ENCODE data around the gene BDH1. TPM values are rescaled to one million over a fixed set of nuclear protein-coding genes. Genes with fewer than 3 reads are reported as not detected.

The BDH1 gene
- total RNA-seq, 1 donor from 2014 or later, result not detected

DNA sequence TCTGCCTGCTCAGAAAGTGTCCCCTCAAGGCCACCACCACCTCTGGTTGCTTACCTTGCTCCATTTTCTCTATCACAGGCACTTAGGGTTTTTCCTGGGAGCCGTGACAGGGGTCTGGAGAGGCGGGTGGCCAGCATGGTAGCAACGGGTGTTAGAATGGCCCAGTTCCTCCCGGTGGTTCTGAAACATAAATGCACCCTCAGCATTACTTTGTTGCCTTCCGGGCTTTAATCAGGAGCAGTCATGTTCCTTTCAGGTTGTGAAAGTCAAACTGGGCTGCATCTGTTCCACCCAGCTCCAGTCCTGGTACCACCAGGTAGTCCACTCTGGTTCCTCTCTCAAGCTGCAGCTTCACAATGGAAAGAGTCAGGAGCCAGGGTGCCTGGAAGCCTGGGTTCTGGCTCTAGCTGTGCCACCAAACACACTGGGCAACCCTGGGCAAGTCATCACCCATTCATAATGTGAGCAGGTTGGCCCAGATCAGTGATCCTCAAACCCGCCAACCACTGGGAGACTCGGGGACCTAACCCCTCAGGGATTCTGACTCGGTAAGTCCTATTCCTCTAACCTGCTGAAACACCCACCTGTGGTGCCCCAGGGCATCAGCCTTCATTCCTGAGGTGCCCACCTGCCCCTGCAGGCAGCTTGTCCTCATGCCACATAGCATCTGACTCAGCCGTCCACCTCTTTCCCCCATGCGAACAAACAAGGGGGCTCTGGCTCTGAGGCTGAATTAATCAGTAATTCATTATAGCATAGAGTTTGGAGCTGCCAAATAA lies 9.3 kb downstream of the BDH1 start:
- no peak for DNase-seq (ENCODE audit: low spot score in 2 of 2)
- TF ChIP-seq, protein P1, sequence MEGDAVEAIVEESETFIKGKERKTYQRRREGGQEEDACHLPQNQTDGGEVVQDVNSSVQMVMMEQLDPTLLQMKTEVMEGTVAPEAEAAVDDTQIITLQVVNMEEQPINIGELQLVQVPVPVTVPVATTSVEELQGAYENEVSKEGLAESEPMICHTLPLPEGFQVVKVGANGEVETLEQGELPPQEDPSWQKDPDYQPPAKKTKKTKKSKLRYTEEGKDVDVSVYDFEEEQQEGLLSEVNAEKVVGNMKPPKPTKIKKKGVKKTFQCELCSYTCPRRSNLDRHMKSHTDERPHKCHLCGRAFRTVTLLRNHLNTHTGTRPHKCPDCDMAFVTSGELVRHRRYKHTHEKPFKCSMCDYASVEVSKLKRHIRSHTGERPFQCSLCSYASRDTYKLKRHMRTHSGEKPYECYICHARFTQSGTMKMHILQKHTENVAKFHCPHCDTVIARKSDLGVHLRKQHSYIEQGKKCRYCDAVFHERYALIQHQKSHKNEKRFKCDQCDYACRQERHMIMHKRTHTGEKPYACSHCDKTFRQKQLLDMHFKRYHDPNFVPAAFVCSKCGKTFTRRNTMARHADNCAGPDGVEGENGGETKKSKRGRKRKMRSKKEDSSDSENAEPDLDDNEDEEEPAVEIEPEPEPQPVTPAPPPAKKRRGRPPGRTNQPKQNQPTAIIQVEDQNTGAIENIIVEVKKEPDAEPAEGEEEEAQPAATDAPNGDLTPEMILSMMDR (IDR thresholded peaks at IDR 0.05), result no peak
- intact Hi-C loops (cut with DNase I), result no loop called here
- Histone ChIP-seq H3K27me3 (no peaks in the 10 kb centered on the region), H3K4me3 (no peak overlapping the region), H3K27ac (no peak overlapping the region), H3K4me1 (peaks cover 0 to 3% of the 10 kb centered on the region in 2 donors), H3K36me3 (no peaks in the 10 kb centered on the region), H3K9me3 (no peaks in the 10 kb centered on the region)

DNA sequence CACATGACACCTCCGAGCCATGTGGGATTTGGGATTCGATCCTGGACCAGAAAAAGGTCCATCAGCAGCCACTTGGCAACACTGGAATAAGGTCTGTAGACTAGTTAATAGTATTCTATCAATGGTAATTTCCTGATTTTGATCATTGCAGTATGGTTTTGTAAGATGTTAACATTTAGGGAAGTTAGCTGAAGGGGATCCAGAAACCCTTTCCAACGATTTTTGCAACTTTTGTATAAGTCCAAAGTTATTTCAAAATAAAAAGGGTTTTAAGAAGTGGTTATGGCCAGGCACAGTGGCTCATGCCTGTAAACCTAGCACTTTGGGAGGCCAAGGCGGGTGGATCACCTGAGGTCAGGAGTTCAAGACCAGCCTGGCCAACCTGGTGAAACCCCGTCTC lies 10.2 kb downstream of the BDH1 start:
- no peak for DNase-seq (ENCODE audit: low spot score in 2 of 2)
- Histone ChIP-seq H3K27ac (no peak overlapping the region), H3K4me3 (no peak overlapping the region), H3K36me3 (no peaks in the 10 kb centered on the region), H3K9me3 (no peaks in the 10 kb centered on the region), H3K27me3 (no peaks in the 10 kb centered on the region), H3K4me1 (peaks cover 0 to 3% of the 10 kb centered on the region in 2 donors)
- TF ChIP-seq, protein P1 (IDR thresholded peaks at IDR 0.05), result no peak
- intact Hi-C loops (cut with DNase I), result no loop called here

DNA sequence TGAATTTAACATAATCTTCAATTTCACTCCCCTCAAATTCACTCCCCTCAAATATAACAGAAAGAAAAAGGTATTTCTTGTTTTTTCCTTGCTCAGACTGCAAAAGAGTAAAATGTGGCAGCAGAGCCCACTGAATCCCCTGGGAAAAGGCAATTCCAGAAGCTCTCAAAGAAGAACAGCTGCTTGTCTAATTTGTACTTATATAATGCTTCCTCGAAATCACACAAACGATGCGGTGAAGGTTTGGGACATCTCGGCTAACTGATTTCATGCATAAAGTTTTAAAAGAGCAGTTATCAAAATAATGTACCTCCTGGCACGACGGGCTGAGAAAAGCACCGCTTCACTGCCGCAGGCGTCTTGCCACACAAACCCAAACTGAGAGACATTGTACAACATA lies 10.7 kb downstream of the BDH1 start:
- TF ChIP-seq, protein P1 (IDR thresholded peaks at IDR 0.05), result no peak
- Histone ChIP-seq H3K9me3 (no peaks in the 10 kb centered on the region), H3K36me3 (no peaks in the 10 kb centered on the region), H3K27me3 (no peaks in the 10 kb centered on the region), H3K4me3 (no peak overlapping the region), H3K4me1 (peaks cover 0 to 3% of the 10 kb centered on the region in 2 donors), H3K27ac (no peak overlapping the region)
- no peak for DNase-seq (ENCODE audit: low spot score in 2 of 2)
- intact Hi-C loops (cut with DNase I), result no loop called here

DNA sequence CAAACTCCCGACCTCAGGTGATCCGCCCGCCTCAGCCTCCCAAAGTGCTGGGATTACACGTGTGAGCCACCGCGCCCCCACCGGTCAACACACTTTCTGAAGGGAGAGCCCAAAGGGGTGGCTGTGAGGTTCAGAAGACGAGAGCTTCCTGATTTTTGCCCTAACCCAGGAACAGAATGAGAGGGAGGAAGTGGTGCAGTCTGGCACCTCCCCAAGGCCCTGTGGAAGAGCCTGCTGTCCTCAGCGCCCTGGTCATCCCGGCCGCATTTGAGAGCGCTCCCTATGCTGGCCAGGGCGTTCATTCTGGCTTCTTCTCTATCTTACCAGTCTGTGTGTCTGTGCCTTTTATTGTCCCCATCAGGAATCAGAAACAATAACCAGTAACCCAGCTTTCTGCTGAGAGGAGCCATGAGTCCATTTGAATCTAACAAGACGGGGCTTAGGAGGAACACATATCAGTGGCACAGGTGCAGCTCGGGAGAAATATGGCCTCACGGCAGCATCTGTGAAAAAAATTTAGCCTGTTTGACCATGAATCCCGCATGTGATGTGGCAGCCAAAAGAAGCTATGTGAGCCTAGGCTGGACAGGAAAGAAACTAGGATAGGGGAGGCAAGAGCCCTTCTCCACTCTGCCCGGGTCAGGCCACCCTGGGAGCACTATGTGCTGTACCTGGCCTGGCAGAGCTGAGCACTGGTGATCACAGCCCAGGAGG lies 12.9 kb downstream of the BDH1 start:
- intact Hi-C loops (cut with DNase I), result no loop called here
- no peaks in the 10 kb centered on the region for H3K4me1 ChIP-seq
- H3K27ac ChIP-seq, result no peak overlapping the region
- H3K4me3 ChIP-seq, result no peak overlapping the region
- TF ChIP-seq, protein P1 (IDR thresholded peaks at IDR 0.05), result no peak
- H3K27me3 ChIP-seq, result no peaks in the 10 kb centered on the region
- no peak for DNase-seq (ENCODE audit: low spot score in 2 of 2)
- H3K9me3 ChIP-seq, result no peaks in the 10 kb centered on the region
- H3K36me3 ChIP-seq, result no peaks in the 10 kb centered on the region

DNA sequence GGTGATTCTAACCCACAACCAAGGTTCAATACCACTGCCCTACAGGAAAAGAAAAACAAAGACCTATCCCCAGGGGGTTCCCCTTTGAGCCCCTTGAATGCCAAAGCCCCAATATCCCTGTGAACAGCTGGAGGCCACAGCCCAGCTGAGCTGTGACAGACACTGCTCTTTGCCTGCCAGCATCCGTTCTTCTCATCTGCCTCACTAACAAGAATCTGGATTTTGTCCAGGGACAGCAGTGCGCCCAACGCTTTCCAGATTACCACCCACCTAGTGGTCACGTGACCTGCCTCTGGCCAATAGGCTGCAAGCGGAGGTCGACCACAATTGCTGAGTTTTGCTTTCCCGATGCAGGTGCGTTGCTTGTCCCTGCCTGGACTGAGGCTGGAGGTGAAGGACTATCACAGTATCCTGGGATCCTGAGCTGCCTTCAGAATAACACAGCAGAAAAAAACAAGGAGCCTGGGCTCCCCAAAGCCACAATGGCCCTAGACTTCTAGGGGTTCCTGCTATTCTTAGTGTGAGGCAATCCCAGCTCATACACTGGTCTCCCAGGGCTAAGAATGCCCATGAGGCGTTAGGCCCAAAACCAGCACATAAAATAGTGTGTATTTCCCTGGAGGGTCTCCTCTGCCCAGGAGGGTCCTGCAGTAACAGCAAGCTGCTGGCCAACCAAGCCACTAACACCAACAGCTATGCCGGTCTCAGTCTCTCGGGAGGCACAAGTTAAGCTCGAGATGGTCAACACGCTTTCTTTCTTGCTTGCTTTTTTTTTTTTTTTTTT lies 13.8 kb downstream of the BDH1 start:
- no peak overlapping the region for H3K4me3 ChIP-seq
- intact Hi-C loops (cut with DNase I), result no loop called here
- DNase-seq (ENCODE audit: low spot score in 2 of 2), result peak in 1 of 2 donors; percentile 43

More for the DNA sequence above, 13.8 kb downstream of the BDH1 start:
- H3K27ac ChIP-seq, result no peak overlapping the region
- no peaks in the 10 kb centered on the region for H3K4me1 ChIP-seq
- H3K27me3 ChIP-seq, result no peaks in the 10 kb centered on the region
- H3K36me3 ChIP-seq, result no peaks in the 10 kb centered on the region
- TF ChIP-seq, protein P1 (IDR thresholded peaks at IDR 0.05), result no peak
- H3K9me3 ChIP-seq, result no peaks in the 10 kb centered on the region
